OCI-M2 (cell line): ENCODE results near the gene CDKAL1.

Experiments used
- DNase-seq: peaks from one replicate; lab custom pipeline; 2025; ENCODE audit not compliant: unreplicated experiment; lab: John Stamatoyannopoulos, UW

CDKAL1 gene

GRCh38 chr6:21157186-21157929 lies 623.1 kb downstream of the CDKAL1 start:
- no peak for DNase-seq

- no peak for DNase-seq
Observed at GRCh38 chr6:21158149-21158548, 623.9 kb downstream of the CDKAL1 start.

GRCh38 chr6:21158873-21159272 lies 624.6 kb downstream of the CDKAL1 start:
- no peak for DNase-seq

- DNase-seq: no peak
Observed at GRCh38 chr6:21159465-21159864, 625.2 kb downstream of the CDKAL1 start.

- no peak for DNase-seq
Observed at GRCh38 chr6:21161707-21162106, 627.5 kb downstream of the CDKAL1 start.

GRCh38 chr6:21163110-21163837 lies 629.0 kb downstream of the CDKAL1 start:
- DNase-seq: no peak

GRCh38 chr6:21163838-21164180 lies 629.6 kb downstream of the CDKAL1 start:
- DNase-seq: no peak

GRCh38 chr6:21164768-21165326 lies 630.6 kb downstream of the CDKAL1 start:
- no peak for DNase-seq

GRCh38 chr6:21166754-21167153 lies 632.5 kb downstream of the CDKAL1 start:
- DNase-seq: no peak

GRCh38 chr6:21167790-21168189 lies 633.5 kb downstream of the CDKAL1 start:
- no peak for DNase-seq

GRCh38 chr6:21171801-21172200 lies 637.5 kb downstream of the CDKAL1 start:
- no peak for DNase-seq

GRCh38 chr6:21173031-21173430 lies 638.8 kb downstream of the CDKAL1 start:
- DNase-seq: no peak

- DNase-seq: no peak
Observed at GRCh38 chr6:21173678-21174077, 639.4 kb downstream of the CDKAL1 start.

- DNase-seq: no peak
Observed at GRCh38 chr6:21176197-21176596, 641.9 kb downstream of the CDKAL1 start.

GRCh38 chr6:21180155-21180554 lies 645.9 kb downstream of the CDKAL1 start:
- no peak for DNase-seq

- no peak for DNase-seq
Observed at GRCh38 chr6:21180800-21181337, 646.6 kb downstream of the CDKAL1 start.

GRCh38 chr6:21181866-21182265 lies 647.6 kb downstream of the CDKAL1 start:
- DNase-seq: no peak

- no peak for DNase-seq
Observed at GRCh38 chr6:21182589-21182988, 648.3 kb downstream of the CDKAL1 start.

GRCh38 chr6:21185861-21186478 lies 651.7 kb downstream of the CDKAL1 start:
- DNase-seq: no peak

- no peak for DNase-seq
Observed at GRCh38 chr6:21186479-21187055, 652.3 kb downstream of the CDKAL1 start.

GRCh38 chr6:21187485-21187884 lies 653.2 kb downstream of the CDKAL1 start:
- DNase-seq: no peak
